ENCODE measurements around the gene ARHGEF1.

- TF ChIP-seq CTCF (tag by site-specific recombination; IDR thresholded peaks at IDR 0.05) = no peak
- TF ChIP-seq ZNF274 (IDR thresholded peaks at IDR 0.05; ENCODE audit: low read length) = no peak
- TF ChIP-seq ZNF274 (tag by site-specific recombination; IDR thresholded peaks at IDR 0.05; ENCODE audit: borderline replicate concordance) = no peak
- TF ChIP-seq ZNF302 (tag by site-specific recombination; IDR thresholded peaks at IDR 0.05; ENCODE audit: low read depth) = no peak
- no peak for TF ChIP-seq ZBTB48 (tag by site-specific recombination; IDR thresholded peaks at IDR 0.05)
- no peak for TF ChIP-seq ZNF426 (tag by site-specific recombination; IDR thresholded peaks at IDR 0.05)
- TF ChIP-seq PATZ1 (tag by site-specific recombination; IDR thresholded peaks at IDR 0.05) = no peak
- no peak for TF ChIP-seq ZNF629 (tag by site-specific recombination; IDR thresholded peaks at IDR 0.05)
- TF ChIP-seq ZNF843 (tag by site-specific recombination; IDR thresholded peaks at IDR 0.05) = no peak
- no peak for TF ChIP-seq SCRT2 (tag by site-specific recombination; IDR thresholded peaks at IDR 0.05)
- no peak for TF ChIP-seq PRDM2 (tag by site-specific recombination; IDR thresholded peaks at IDR 0.05; ENCODE audit: borderline replicate concordance)
- no peak for TF ChIP-seq ZNF398 (tag by site-specific recombination; IDR thresholded peaks at IDR 0.05)
- no peak for TF ChIP-seq YY1 (tag by site-specific recombination; IDR thresholded peaks at IDR 0.05)
These were observed 29.2 kb upstream of the ARHGEF1 start for GRCh38 chr19:41853768-41854167.
